DOHH2 (cell line): ENCODE measurements around the gene P4HTM.

Source experiments
- H3F3A ChIP-seq: fragments of 200-600 bp; sonication (generic), shearing (Covaris generic); 2 replicates; pipeline ENCODE4 v1.6.0; 2016; ENCODE audit warnings: antibody characterized with exemption, mild to moderate bottlenecking; ENCODE audit not compliant: control insufficient read depth, insufficient read depth
- H3K27ac ChIP-seq: fragments of 200-600 bp; sonication (generic); 2 replicates; pipeline ENCODE4 v1.5.1; 2014; ENCODE audit warnings: low read depth, mild to moderate bottlenecking, low read length, moderate library complexity
- H3K27me3 ChIP-seq: fragments of 200-600 bp; sonication (generic); 2 replicates; pipeline ENCODE4 v1.6.1; 2014; ENCODE audit warnings: mild to moderate bottlenecking, low read length, mixed read lengths; ENCODE audit not compliant: control insufficient read depth
- H3K36me3 ChIP-seq: fragments of 200-600 bp; sonication (generic); 2 replicates; pipeline ENCODE4 v1.6.1; 2014; ENCODE audit warnings: mild to moderate bottlenecking, low read length, moderate library complexity, mixed read lengths; ENCODE audit not compliant: control insufficient read depth
- H3K4me1 ChIP-seq: fragments of 200-600 bp; sonication (generic); 2 replicates; pipeline ENCODE4 v1.6.1; 2014; ENCODE audit warnings: mild to moderate bottlenecking, low read length, mixed read lengths; ENCODE audit not compliant: control insufficient read depth
- H3K4me2 ChIP-seq: fragments of 200-600 bp; sonication (generic); 2 replicates; pipeline ENCODE4 v1.6.0; 2014; ENCODE audit warnings: mild to moderate bottlenecking, low read length, moderate library complexity
- H3K4me3 ChIP-seq: fragments of 200-600 bp; sonication (generic); 2 replicates; pipeline ENCODE4 v1.5.1; 2014; ENCODE audit warnings: mild to moderate bottlenecking, low read length, mixed read lengths
- H3K79me2 ChIP-seq: fragments of 200-600 bp; sonication (generic); 2 replicates; pipeline ENCODE4 v1.6.1; 2014; ENCODE audit warnings: mild to moderate bottlenecking, low read length, mixed read lengths; ENCODE audit not compliant: control insufficient read depth
- H3K9me2 ChIP-seq: fragments of 200-600 bp; sonication (generic); replicated peaks from 2 replicates; pipeline ENCODE4 v1.6.1; 2014; ENCODE audit warnings: mild to moderate bottlenecking, low read length, mixed read lengths; ENCODE audit not compliant: control insufficient read depth
- H3K9me3 ChIP-seq: fragments of 200-600 bp; sonication (generic); 2 replicates; pipeline ENCODE4 v1.6.1; 2014; ENCODE audit warnings: antibody characterized with exemption, low read length, mixed read lengths; ENCODE audit not compliant: control insufficient read depth, insufficient read depth
- H4K20me1 ChIP-seq: fragments of 200-600 bp; sonication (generic); 2 replicates; pipeline ENCODE4 v1.6.0; 2014; ENCODE audit warnings: low read depth, mild to moderate bottlenecking, antibody characterized with exemption, low read length, moderate library complexity; ENCODE audit not compliant: control insufficient read depth, insufficient read depth
- CTCF ChIP-seq: fragments of 200-600 bp; sonication (generic); IDR thresholded peaks from one replicate; pipeline ENCODE4 v1.5.1; 2014; ENCODE audit warnings: antibody characterized with exemption, mild to moderate bottlenecking, low read depth, low read length; ENCODE audit not compliant: poor library complexity, severe bottlenecking
- EZH2phosphoT487 ChIP-seq: fragments of 200-600 bp; sonication (generic); IDR thresholded peaks from 2 replicates; pipeline ENCODE4 v1.6.1; 2017; ENCODE audit warnings: borderline replicate concordance, mild to moderate bottlenecking, antibody characterized with exemption, low read length, moderate library complexity, mixed read lengths

Gene P4HTM

GRCh38 chr3:49021813-49022687, 32.0 kb downstream of the P4HTM start, which contains the start of gene NDUFAF3:
Gene NDUFAF3 (plus strand): TSS chr3:49022121. CDS start chr3:49022145, 24 bp downstream.
- Histone ChIP-seq H3K79me2 (peaks cover 74% of the 10 kb centered on the region), H3K9me2 (no peaks in the 10 kb centered on the region), H3K36me3 (peaks cover 69% of the 10 kb centered on the region), H4K20me1 (no peaks in the 10 kb centered on the region), H3K4me3 (peak within 1 kb of the TSS; percentile 92), H3K4me2 (peak within 1 kb of the TSS; percentile 94), H3K4me1 (peaks cover 62% of the 10 kb centered on the region), H3K9me3 (no peaks in the 10 kb centered on the region), H3K27ac (peak within 1 kb of the TSS; percentile 92), H3F3A (peaks cover 27% of the 10 kb centered on the region), H3K27me3 (no peaks in the 10 kb centered on the region)
- TF ChIP-seq CTCF = peak; percentile 89
- no peak for TF ChIP-seq EZH2phosphoT487

DNA sequence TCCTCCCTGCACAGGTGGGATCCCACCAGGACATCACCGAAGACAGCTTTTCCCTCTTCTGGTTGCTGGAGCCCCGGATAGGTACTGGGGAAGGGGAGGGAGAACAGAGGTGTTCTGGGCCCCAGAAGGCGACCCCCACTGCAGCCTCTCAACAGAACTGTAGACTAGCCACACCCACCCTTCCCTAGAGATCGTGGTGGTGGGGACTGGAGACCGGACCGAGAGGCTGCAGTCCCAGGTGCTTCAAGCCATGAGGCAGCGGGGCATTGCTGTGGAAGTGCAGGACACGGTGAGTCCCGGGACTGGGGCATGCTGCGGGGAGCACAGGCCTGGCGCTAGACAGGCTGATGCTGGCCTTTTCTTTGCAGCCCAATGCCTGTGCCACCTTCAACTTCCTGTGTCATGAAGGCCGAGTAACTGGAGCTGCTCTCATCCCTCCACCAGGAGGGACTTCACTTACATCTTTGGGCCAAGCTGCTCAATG, 32.7 kb downstream of the P4HTM start:
- peak overlapping the region; percentile 92 for H3K4me3 ChIP-seq
- H4K20me1 ChIP-seq = peaks cover 1% of the 10 kb centered on the region; the same call in 1 of the 2 replicates
- peaks cover 62% of the 10 kb centered on the region for H3K4me1 ChIP-seq
- peak overlapping the region; percentile 94 for H3K4me2 ChIP-seq
- peaks cover 76% of the 10 kb centered on the region for H3K36me3 ChIP-seq
- H3K9me2 ChIP-seq = no peaks in the 10 kb centered on the region
- H3F3A ChIP-seq = peaks cover 28% of the 10 kb centered on the region
- H3K27me3 ChIP-seq = no peaks in the 10 kb centered on the region
- no peaks in the 10 kb centered on the region for H3K9me3 ChIP-seq
- peak overlapping the region; percentile 92 for H3K27ac ChIP-seq
- TF ChIP-seq EZH2phosphoT487 (no peak), CTCF (no peak)
- peaks cover 81% of the 10 kb centered on the region for H3K79me2 ChIP-seq

- Histone ChIP-seq H3K27ac (no peak overlapping the region), H3K4me3 (no peak overlapping the region), H3K79me2 (peaks cover 91% of the 10 kb centered on the region), H3F3A (peaks cover 32% of the 10 kb centered on the region), H4K20me1 (peaks cover 4% of the 10 kb centered on the region; the same call in 1 of the 2 replicates), H3K9me3 (no peaks in the 10 kb centered on the region), H3K4me1 (peaks cover 67% of the 10 kb centered on the region), H3K27me3 (no peaks in the 10 kb centered on the region), H3K9me2 (no peaks in the 10 kb centered on the region), H3K4me2 (peak overlapping the region; percentile 23; the same call in 1 of the 2 replicates), H3K36me3 (peaks cover 87% of the 10 kb centered on the region)
- TF ChIP-seq EZH2phosphoT487 = no peak
- no peak for TF ChIP-seq CTCF
These were observed 33.7 kb downstream of the P4HTM start for GRCh38 chr3:49023775-49024174.
